ENCODE results near the gene PKD1L1. TPM values are rescaled to one million over a fixed set of nuclear protein-coding genes. Genes with fewer than 3 reads are reported as not detected.

PKD1L1 gene
- total RNA-seq, 1 donor: under 0.01 TPM

DNA sequence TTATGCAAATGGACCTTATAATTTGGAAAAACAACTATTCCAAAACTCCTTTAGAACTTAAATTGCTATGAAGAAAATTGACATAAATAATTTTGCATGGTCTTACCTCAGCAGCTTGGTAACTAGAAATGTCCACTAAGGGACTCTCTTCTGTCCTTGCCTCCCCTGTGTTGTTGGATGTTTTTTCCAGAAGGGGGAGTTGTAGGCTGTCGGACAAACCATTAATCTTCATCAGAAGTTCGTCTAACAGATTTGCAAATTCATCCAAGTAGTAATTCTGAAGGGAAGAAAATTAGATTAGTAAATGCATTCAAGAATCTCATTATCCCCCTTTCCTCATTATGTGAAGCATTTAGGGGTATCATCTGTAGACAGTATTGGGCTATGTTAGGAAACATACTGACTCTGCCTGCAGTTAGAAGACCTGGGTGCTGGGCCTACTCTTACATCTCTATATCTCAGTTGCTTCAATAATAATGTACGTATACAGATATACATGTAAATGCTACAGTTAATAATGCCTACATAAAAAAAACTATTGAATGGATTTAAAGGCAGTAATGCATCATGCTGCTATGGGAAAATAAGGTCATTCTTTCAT, 155.6 kb downstream of the PKD1L1 start:
- H3K4me3 ChIP-seq (ENCODE audit: low read depth, low read length): no peak overlapping the region
- TF ChIP-seq, protein P1, sequence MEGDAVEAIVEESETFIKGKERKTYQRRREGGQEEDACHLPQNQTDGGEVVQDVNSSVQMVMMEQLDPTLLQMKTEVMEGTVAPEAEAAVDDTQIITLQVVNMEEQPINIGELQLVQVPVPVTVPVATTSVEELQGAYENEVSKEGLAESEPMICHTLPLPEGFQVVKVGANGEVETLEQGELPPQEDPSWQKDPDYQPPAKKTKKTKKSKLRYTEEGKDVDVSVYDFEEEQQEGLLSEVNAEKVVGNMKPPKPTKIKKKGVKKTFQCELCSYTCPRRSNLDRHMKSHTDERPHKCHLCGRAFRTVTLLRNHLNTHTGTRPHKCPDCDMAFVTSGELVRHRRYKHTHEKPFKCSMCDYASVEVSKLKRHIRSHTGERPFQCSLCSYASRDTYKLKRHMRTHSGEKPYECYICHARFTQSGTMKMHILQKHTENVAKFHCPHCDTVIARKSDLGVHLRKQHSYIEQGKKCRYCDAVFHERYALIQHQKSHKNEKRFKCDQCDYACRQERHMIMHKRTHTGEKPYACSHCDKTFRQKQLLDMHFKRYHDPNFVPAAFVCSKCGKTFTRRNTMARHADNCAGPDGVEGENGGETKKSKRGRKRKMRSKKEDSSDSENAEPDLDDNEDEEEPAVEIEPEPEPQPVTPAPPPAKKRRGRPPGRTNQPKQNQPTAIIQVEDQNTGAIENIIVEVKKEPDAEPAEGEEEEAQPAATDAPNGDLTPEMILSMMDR (IDR thresholded peaks at IDR 0.05; ENCODE audit: insufficient read depth, low read length): peak; percentile 23
- no peak for DNase-seq (ENCODE audit: low read depth)

DNA sequence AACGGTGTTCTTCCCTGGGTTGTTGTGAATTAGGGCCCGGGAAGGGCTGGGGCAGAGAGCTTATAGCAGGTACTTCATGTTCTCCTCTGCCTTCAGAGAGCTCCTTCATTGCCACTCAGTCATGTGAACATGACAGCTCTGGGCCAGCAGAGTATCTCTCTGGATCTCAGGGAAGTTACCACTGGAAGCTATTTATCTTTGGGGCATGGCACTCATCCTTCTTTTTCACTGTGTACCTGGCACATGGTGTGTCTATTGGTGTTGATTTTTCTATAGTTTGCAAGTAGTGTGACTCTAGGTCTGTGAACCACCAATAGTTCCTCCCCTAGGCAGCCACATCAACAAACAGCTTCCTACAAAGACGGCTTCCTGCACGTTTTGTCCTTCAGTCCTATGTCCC, 156.6 kb downstream of the PKD1L1 start:
- TF ChIP-seq, protein P1 (IDR thresholded peaks at IDR 0.05; ENCODE audit: insufficient read depth, low read length): no peak

DNA sequence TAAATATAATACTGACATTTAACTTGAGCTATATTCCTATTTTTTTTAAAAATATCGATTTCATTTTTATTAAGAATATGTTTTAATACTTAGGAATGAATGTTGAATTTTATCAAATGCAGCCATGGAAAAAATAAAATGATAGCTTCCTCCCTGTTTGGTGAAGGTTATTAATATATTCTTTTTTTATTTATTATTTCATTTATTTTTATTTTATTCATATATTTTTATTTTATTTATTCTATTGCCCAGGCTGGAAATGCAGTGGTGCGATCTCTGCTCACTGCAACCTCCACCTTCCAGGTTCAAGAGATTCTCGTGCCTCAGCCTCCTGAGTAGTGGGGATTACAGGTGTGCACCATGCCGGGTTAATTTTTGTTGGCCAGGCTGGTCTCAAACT, 160.2 kb downstream of the PKD1L1 start:
- no peak overlapping the region for H3K4me3 ChIP-seq (ENCODE audit: low read depth, low read length)
- TF ChIP-seq, protein P1 (IDR thresholded peaks at IDR 0.05; ENCODE audit: insufficient read depth, low read length): no peak
- no peak for DNase-seq (ENCODE audit: low read depth)

More for the DNA sequence above, 156.6 kb downstream of the PKD1L1 start:
- H3K4me3 ChIP-seq (ENCODE audit: low read depth, low read length): no peak overlapping the region
- no peak for DNase-seq (ENCODE audit: low read depth)

DNA sequence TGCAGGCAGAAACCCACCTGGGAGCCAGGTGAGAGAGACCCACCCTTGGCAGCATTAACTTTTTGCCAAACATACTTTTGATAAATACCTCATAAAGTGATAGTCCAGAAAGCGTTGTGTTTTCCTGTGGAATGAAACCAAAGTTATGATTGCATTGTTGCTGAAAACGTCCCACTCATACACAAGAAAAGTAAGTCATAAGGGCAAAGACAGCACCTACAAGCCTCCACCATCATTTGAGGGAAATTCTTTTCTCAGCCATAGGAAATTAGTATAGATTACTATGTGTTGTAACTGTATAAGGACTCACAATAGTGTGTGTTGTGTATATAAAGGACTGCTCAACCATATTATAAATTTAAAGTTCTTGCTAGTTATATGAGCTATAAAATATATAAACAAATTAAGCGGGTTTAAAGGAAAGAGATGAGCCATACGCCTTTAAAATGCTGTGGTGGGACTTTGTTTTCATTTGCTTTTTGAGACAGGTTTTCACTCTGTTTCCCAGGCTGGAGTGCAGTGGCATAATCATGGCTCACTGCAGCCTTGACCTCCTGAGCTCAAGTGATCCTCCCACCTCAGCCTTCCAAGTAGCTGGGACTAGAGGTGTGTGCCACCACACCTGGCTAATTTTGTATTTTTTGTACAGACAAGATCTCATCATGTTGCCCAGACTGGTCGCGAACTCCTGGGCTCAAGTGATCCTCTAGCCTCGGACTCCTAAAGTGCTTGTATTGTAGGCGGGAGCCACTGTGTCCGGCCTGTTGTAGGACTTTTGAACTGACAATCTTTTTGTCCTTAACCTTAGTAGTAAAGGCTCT, 160.8 kb downstream of the PKD1L1 start:
- no peak for DNase-seq (ENCODE audit: low read depth)
- TF ChIP-seq, protein P1 (IDR thresholded peaks at IDR 0.05; ENCODE audit: insufficient read depth, low read length): no peak
- H3K4me3 ChIP-seq (ENCODE audit: low read depth, low read length): no peak overlapping the region

DNA sequence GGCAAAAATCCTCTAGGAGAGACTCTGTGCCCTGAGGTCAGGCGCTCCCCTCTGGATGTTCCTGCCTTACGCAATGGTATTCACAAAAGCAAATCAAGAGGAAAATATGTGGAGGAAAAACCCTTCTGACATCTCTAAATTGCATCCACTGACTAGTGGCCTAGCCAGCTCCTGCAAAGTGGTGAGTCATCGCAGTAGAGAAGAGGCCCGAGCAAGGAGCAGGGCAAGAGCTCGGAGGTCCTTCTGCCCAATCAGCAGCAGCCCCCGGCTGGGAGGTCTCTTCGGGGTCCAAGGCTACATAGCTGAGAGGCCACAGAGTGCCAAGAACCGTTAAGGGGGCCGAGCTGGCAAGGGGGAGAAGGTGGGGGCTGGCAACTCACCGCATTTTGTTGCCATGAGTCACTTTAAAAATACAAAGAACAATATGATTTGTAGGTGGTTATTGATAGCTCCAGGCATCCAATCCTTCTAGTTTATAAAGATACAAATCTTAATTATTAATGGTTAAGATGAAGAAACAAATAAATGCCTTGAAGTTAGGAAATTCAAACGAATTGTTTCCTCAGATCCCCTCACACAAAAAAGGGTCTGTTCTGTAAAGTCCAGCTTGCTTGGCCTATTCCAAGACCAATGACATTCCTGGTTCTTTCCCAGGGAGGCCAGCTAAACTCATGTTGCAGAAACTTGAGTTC, 161.6 kb downstream of the PKD1L1 start:
- no peak overlapping the region for H3K4me3 ChIP-seq (ENCODE audit: low read depth, low read length)
- DNase-seq (ENCODE audit: low read depth): peak; percentile 99
- TF ChIP-seq, protein P1 (IDR thresholded peaks at IDR 0.05; ENCODE audit: insufficient read depth, low read length): no peak

DNA sequence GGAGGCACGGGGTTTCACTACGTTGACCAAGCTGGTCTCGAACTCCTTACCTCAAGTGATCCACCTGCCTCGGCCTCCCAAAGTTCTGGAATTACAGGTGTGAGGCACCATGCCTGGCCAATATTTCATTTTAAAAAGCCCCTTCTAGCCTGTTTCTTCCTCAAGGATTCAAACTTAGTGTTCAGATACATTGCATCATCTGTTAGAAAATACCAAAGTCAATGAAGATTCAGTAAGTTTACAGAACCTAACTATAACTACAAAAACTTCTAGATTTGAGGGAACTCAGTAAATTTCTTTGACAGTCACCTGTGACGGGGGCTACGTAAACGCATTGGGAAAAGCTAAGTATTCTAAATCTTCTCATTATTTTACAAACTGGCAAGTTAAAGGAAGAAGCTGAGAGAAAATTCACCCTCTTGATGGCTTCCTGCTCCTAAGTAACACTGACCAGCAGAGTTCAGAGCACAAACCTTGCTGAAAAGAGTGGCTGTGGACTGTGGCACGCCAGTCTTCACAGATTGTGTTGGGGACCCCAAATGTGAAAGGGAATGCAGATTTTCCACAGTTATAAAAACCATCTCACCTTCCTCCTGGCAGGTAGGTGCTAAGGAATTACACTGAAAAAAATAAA, 162.2 kb downstream of the PKD1L1 start:
- DNase-seq (ENCODE audit: low read depth): no peak
- TF ChIP-seq, protein P1 (IDR thresholded peaks at IDR 0.05; ENCODE audit: insufficient read depth, low read length): no peak
- no peak overlapping the region for H3K4me3 ChIP-seq (ENCODE audit: low read depth, low read length)

All from fibroblast of the aortic adventitia (primary cell).